Measurements from ENCODE around the gene PKDCC. TPM values are rescaled to one million over a fixed set of nuclear protein-coding genes. Genes with fewer than 3 reads are reported as not detected.
A peak's percentile ranks its signal among the peaks of the same experiment; 100 is the strongest.

Gene PKDCC
- total and polyA plus RNA-seq, 2 of the 13 experiments (the other 11 are each of a cell fraction or from before 2014, with no cell fraction given), result 52.6 to 58.8 TPM

DNA sequence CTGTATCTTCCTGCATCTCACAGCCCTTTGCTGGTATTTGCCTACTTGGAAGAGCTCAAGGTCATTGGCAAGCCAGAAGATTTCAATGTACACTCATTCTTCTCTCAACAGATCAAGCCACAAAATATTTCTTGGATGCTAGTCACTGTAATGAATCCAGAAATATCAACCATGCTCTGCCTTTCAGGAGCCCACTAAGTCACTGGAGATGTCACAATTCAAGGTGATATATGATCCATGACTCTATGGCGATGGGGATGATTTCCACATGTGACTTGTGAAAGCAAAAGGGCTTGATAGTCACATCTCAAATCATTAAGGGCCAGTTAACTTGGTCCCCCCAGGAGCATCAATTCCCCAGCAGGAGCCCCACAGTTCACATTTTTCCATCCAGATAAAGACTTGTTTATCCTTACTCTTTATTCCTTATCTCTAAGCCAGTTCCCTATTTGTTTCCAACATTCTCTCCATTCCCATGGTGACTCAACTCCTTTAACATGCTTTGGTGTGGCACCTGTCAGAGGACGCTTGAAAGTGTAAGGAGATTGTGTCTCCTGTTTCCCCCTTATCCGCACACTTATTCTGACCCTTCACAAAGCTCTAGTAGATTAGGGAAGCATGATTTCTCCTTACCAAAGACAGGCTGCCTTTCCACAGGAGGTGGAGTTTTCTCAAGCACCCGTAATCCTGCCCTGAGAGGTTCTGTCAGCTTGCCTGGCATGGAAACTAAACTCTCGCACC, 15.8 kb downstream of the PKDCC start:
- Histone ChIP-seq H3K4me2 (ENCODE audit: low read depth, low read length) (peak overlapping the region; percentile 29; the same call in 1 of the 2 replicates), H3K27me3 (ENCODE audit: control insufficient read depth in 1 of 2, insufficient read depth in 2 of 2, low read length in 2 of 2) (peaks cover 0 to 4% of the 10 kb centered on the region in 2 experiments; a peak in 2 of 5 replicates), H3K79me2 (ENCODE audit: insufficient read depth, low read length) (no peaks in the 10 kb centered on the region), H2AFZ (ENCODE audit: low read length) (no peak overlapping the region), H3K36me3 (replicated peaks in 1 of 2; ENCODE audit: control insufficient read depth in 1 of 2, insufficient read depth in 2 of 2, low read length in 2 of 2) (peaks cover 5 to 9% of the 10 kb centered on the region in 2 experiments; a peak in 4 of 5 replicates), H3K9me3 (ENCODE audit: low read length) (no peaks in the 10 kb centered on the region), H3K27ac (ENCODE audit: extremely low read length, insufficient read depth, low read length) (no peak overlapping the region), H3K9ac (ENCODE audit: insufficient read depth, low read depth, low read length) (no peak overlapping the region), H3K4me3 (replicated peaks in 1 of 3; ENCODE audit: insufficient read depth in 1 of 3, low read depth in 2 of 3, low read length in 3 of 3) (no peak overlapping the region), H3K4me1 (ENCODE audit: insufficient read depth, low read length) (peaks cover 58% of the 10 kb centered on the region), H4K20me1 (ENCODE audit: insufficient read depth, low read length) (no peaks in the 10 kb centered on the region)
- BruUV-seq (replicated peaks), result no TSS peak
- ChIA-PET CTCF (ENCODE audit: low intra/inter-chr PET ratio, low total read pairs) (no interaction called here), POLR2A (interaction anchor here (1.0 to 11.8 kb wide), 6 partner anchors 8 to 29 kb away, joined by 3 to 203 read pairs (median 8); partner anchors contain the start of gene PKDCC)
- intact Hi-C loops (cut with micrococcal nuclease; ENCODE audit: unreplicated experiment), result no loop called here
- FAIRE-seq (no peak), ATAC-seq (peak; percentile 6; the same call in 1 of the 3 replicates), DNase-seq (ENCODE audit: low spot score) (peak; percentile 71)
- in situ Hi-C loops (cut with HindIII; ENCODE audit: extremely low pct_ligation_motif_present, low pct_unique_long_range_greater_than_20kb), result no loop called here
- 22% methylated on average over 5 of the region's 5 CpGs for WGBS (ENCODE audit: low lambda C conversion rate)
- TF ChIP-seq FOXA3 (CRISPR knock-in tag; IDR thresholded peaks at IDR 0.05), result 0 out of 2 replicates have a peak, but pooled peaks have one; percentile 4
- TF ChIP-seq, protein P1, sequence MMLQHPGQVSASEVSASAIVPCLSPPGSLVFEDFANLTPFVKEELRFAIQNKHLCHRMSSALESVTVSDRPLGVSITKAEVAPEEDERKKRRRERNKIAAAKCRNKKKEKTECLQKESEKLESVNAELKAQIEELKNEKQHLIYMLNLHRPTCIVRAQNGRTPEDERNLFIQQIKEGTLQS (CRISPR knock-in tag; IDR thresholded peaks at IDR 0.05), result 0 out of 2 replicates have a peak, but pooled peaks have one; percentile 25
- TF ChIP-seq, protein P2, sequence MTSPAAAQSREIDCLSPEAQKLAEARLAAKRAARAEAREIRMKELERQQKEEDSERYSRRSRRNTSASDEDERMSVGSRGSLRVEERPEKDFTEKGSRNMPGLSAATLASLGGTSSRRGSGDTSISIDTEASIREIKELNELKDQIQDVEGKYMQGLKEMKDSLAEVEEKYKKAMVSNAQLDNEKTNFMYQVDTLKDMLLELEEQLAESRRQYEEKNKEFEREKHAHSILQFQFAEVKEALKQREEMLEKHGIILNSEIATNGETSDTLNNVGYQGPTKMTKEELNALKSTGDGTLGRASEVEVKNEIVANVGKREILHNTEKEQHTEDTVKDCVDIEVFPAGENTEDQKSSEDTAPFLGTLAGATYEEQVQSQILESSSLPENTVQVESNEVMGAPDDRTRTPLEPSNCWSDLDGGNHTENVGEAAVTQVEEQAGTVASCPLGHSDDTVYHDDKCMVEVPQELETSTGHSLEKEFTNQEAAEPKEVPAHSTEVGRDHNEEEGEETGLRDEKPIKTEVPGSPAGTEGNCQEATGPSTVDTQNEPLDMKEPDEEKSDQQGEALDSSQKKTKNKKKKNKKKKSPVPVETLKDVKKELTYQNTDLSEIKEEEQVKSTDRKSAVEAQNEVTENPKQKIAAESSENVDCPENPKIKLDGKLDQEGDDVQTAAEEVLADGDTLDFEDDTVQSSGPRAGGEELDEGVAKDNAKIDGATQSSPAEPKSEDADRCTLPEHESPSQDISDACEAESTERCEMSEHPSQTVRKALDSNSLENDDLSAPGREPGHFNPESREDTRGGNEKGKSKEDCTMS (CRISPR knock-in tag; conservative IDR thresholded peaks at IDR 0.05), result no peak
- no peak for TF ChIP-seq SOX6 (IDR thresholded peaks at IDR 0.05)
- peak; percentile 10; the same call in 1 of the 2 replicates for TF ChIP-seq SOX6 (CRISPR knock-in tag; IDR thresholded peaks at IDR 0.05)
- peak; percentile 27 for TF ChIP-seq TEAD3 (CRISPR knock-in tag; optimal IDR thresholded peaks at IDR 0.05; ENCODE audit: borderline replicate concordance)
- TF ChIP-seq ZNF709 (CRISPR knock-in tag; IDR thresholded peaks at IDR 0.05), result no peak
- peak; percentile 48; the same call in 1 of the 2 replicates for TF ChIP-seq FOSL2 (CRISPR knock-in tag; IDR thresholded peaks at IDR 0.05)
- peak in 1 of 2 experiments; percentile 70; a peak in 2 of 4 replicates for TF ChIP-seq EP300 (IDR thresholded peaks at IDR 0.05; ENCODE audit: low read depth in 2 of 2, low read length in 2 of 2)
- peak; percentile 48; the same call in 1 of the 2 replicates for TF ChIP-seq EP300 (CRISPR knock-in tag; IDR thresholded peaks at IDR 0.05; ENCODE audit: borderline replicate concordance)
- peak; percentile 15; the same call in 1 of the 2 replicates for TF ChIP-seq GATAD2A (CRISPR knock-in tag; IDR thresholded peaks at IDR 0.05)
- no peak for TF ChIP-seq FOXP1 (IDR thresholded peaks at IDR 0.05)
- peak; percentile 11; the same call in 1 of the 2 replicates for TF ChIP-seq FOXP1 (CRISPR knock-in tag; IDR thresholded peaks at IDR 0.05)

All from HepG2 (cell line).